PC-9 (cell line): ENCODE measurements around the gene PYDC1. TPM values are rescaled to one million over a fixed set of nuclear protein-coding genes. Genes with fewer than 3 reads are reported as not detected.
"Not testable (repeated sequence)": the region's sequence is repeated elsewhere in the genome, so short reads cannot be mapped to it uniquely, and the experiment has no call there.

ENCODE experiments used
- BruUV-seq: library from RNA; stranded (reverse); fragments of 400-500 nt; replicated peaks from 2 replicates; lab custom pipeline; 2021; lab: Mats Ljungman, UMichigan
- CTCF ChIA-PET: fragments of 300-600 bp; sonication (Branson Sonifier 250); formaldehyde crosslinking; loops from one replicate; lab custom pipeline; 2022; ENCODE audit warnings: antibody characterized with exemption; lab: Charles Lee
- POLR2A ChIA-PET: fragments of 300-600 bp; sonication (Branson Sonifier 250); formaldehyde crosslinking; loops from one replicate; lab custom pipeline; 2022; ENCODE audit warnings: antibody characterized with exemption; ENCODE audit not compliant: unreplicated experiment; lab: Charles Lee
- DNase-seq, 2 experiments: peaks; one replicate each; pipeline versions ENCODE4 v3.0.0 to v3.0.0-alpha.2; 2015 to 2022; ENCODE audit warnings: mixed read lengths in 1 of 2
- H2AFZ ChIP-seq: fragments of 200-600 bp; sonication (generic); 2 replicates; pipeline ENCODE4 v1.8.1; 2017; ENCODE audit warnings: antibody characterized with exemption
- H3F3A ChIP-seq: fragments of 200-600 bp; sonication (generic); 2 replicates; pipeline ENCODE4 v1.8.1; 2017; ENCODE audit warnings: antibody characterized with exemption, mild to moderate bottlenecking, low read depth; ENCODE audit not compliant: insufficient read depth
- H3K27ac ChIP-seq: fragments of 200-600 bp; sonication (generic); 2 replicates; pipeline ENCODE4 v1.6.1; 2016; ENCODE audit warnings: mixed run types
- H3K27me3 ChIP-seq: fragments of 200-600 bp; sonication (generic); 2 replicates; pipeline ENCODE4 v1.6.1; 2016; ENCODE audit warnings: low read depth, mixed run types; ENCODE audit not compliant: insufficient read depth
- H3K36me3 ChIP-seq: fragments of 200-600 bp; sonication (generic); 2 replicates; pipeline ENCODE4 v1.6.1; 2016; ENCODE audit warnings: low read depth, mixed run types
- H3K4me1 ChIP-seq: fragments of 200-600 bp; sonication (generic); replicated peaks from 2 replicates; pipeline ENCODE4 v1.6.1; 2016; ENCODE audit warnings: mixed run types; ENCODE audit not compliant: insufficient read depth
- H3K4me2 ChIP-seq: fragments of 200-600 bp; sonication (generic); 2 replicates; pipeline ENCODE4 v1.6.1; 2017; ENCODE audit warnings: mixed run types
- H3K4me3 ChIP-seq: fragments of 200-600 bp; sonication (generic); 2 replicates; pipeline ENCODE4 v1.6.1; 2016; ENCODE audit warnings: mixed run types
- H3K79me2 ChIP-seq: fragments of 200-600 bp; sonication (generic); 2 replicates; pipeline ENCODE4 v1.6.1; 2017; ENCODE audit warnings: low read depth, mixed run types
- H3K9me2 ChIP-seq: fragments of 200-600 bp; sonication (generic); 2 replicates; pipeline ENCODE4 v1.8.1; 2017; ENCODE audit warnings: mild to moderate bottlenecking; ENCODE audit not compliant: insufficient read depth
- H3K9me3 ChIP-seq: fragments of 200-600 bp; sonication (generic); 2 replicates; pipeline ENCODE4 v1.8.1; 2016; ENCODE audit warnings: low read depth; ENCODE audit not compliant: insufficient read depth
- H4K20me1 ChIP-seq: fragments of 200-600 bp; sonication (generic); 2 replicates; pipeline ENCODE4 v1.8.1; 2017; ENCODE audit not compliant: insufficient read depth
- CTCF ChIP-seq: fragments of 200-600 bp; sonication (generic); conservative IDR thresholded peaks from 2 replicates; pipeline ENCODE4 v1.6.1; 2017; ENCODE audit warnings: mixed run types, antibody characterized with exemption, mild to moderate bottlenecking, moderate library complexity
- EZH2 ChIP-seq: fragments of 200-600 bp; sonication (generic); IDR thresholded peaks from 2 replicates; pipeline ENCODE4 v1.8.0; 2017; ENCODE audit warnings: antibody characterized with exemption, low read depth
- intact Hi-C: fragments of 100-400 bp; cut with micrococcal nuclease; formaldehyde crosslinking; loops from one replicate; pipeline ENCODE4 v1.10.0; 2022; ENCODE audit not compliant: unreplicated experiment
- total RNA-seq: library from RNA; stranded (reverse); gene quantifications from 2 replicates; pipeline ENCODE4 v1.2.3, GENCODE V29; 2021

The PYDC1 gene
- total RNA-seq, 1 experiment from 2014 or later, result not detected

GRCh38 chr16:31201582-31202413 is 15.1 kb downstream of the PYDC1 start:
- CTCF ChIA-PET, result interaction anchor here (0.5 to 1.0 kb wide), 5 partner anchors 8 to 672 kb away, joined by 3 to 7 read pairs (median 3); partner anchors contain the start of gene ZNF267
- peak overlapping the region; percentile 64 for H3K4me2 ChIP-seq
- no peaks in the 10 kb centered on the region for H3K79me2 ChIP-seq
- H2AFZ ChIP-seq, result no peak overlapping the region
- H3K27me3 ChIP-seq, result no peaks in the 10 kb centered on the region
- H3K9me2 ChIP-seq, result no peaks in the 10 kb centered on the region
- DNase-seq, result peak in 1 of 2 experiments; percentile 57
- no peaks in the 10 kb centered on the region for H3K9me3 ChIP-seq
- no peaks in the 10 kb centered on the region for H3K36me3 ChIP-seq
- no peak overlapping the region for H3K27ac ChIP-seq
- TF ChIP-seq EZH2 (no peak), CTCF (no peak)
- H3K4me3 ChIP-seq, result peak overlapping the region; percentile 47
- peaks cover 16% of the 10 kb centered on the region; the same call in 1 of the 2 replicates for H4K20me1 ChIP-seq
- BruUV-seq, result TSS peak; percentile 69
- H3F3A ChIP-seq, result peaks cover 61% of the 10 kb centered on the region
- intact Hi-C loops, result loop anchor here (2.0 to 5.0 kb wide), 3 partner anchors 131 to 241 kb away; partner anchors contain the start of gene ZNF843
- POLR2A ChIA-PET, result interaction anchor here (0.5 to 1.3 kb wide), 2 partner anchors 15 to 22 kb away, joined by 6 to 11 read pairs; partner anchors contain the start of gene FUS
- H3K4me1 ChIP-seq, result peaks cover 19% of the 10 kb centered on the region

- ChIA-PET POLR2A (interaction anchor here (0.6 to 0.7 kb wide), 2 partner anchors 49 to 64 kb away, joined by 3 read pairs; no protein-coding TSS in a partner anchor), CTCF (interaction anchor here (0.5 to 1.0 kb wide), 2 partner anchors 122 to 252 kb away, joined by 6 to 7 read pairs; no protein-coding TSS in a partner anchor)
- Histone ChIP-seq H3K9me2 (no peaks in the 10 kb centered on the region), H3K27me3 (no peaks in the 10 kb centered on the region), H3K79me2 (no peaks in the 10 kb centered on the region), H3F3A (peaks cover 69% of the 10 kb centered on the region), H3K4me1 (peaks cover 19% of the 10 kb centered on the region), H3K36me3 (no peaks in the 10 kb centered on the region), H3K9me3 (no peaks in the 10 kb centered on the region), H3K4me3 (no peak overlapping the region), H4K20me1 (peaks cover 24% of the 10 kb centered on the region), H2AFZ (no peak overlapping the region), H3K27ac (no peak overlapping the region), H3K4me2 (0 out of 2 replicates have a peak overlapping the region, but pooled peaks have one; percentile 64)
- intact Hi-C loops, result loop anchor here (5.0 kb wide), 2 partner anchors 186 to 241 kb away; partner anchors contain the start of gene ZNF843
- peak; percentile 31 to 57 for DNase-seq
- no peak for TF ChIP-seq EZH2
- no TSS peak for BruUV-seq
These were observed 15.9 kb downstream of the PYDC1 start for GRCh38 chr16:31200821-31201568.

- CTCF ChIA-PET, H2AFZ ChIP-seq, BruUV-seq, POLR2A ChIA-PET, H3K27me3 ChIP-seq, H3K36me3 ChIP-seq, H3K4me3 ChIP-seq, H3K4me2 ChIP-seq, H3K9me2 ChIP-seq, H3K79me2 ChIP-seq, H3K9me3 ChIP-seq, DNase-seq: not testable (repeated sequence)
- Histone ChIP-seq H3K4me1 (peaks cover 19% of the 10 kb centered on the region), H4K20me1 (peaks cover 29% of the 10 kb centered on the region), H3F3A (peaks cover 76% of the 10 kb centered on the region), H3K27ac (0 out of 2 replicates have a peak overlapping the region, but pooled peaks have one; percentile 1)
- intact Hi-C loops, result loop anchor here (5.0 kb wide), 2 partner anchors 187 to 242 kb away; partner anchors contain the start of gene ZNF843
These were observed 16.8 kb downstream of the PYDC1 start for GRCh38 chr16:31200111-31200510.
